PC-3 (cell line): ENCODE measurements around the gene MAP1LC3B. TPM values are rescaled to one million over a fixed set of nuclear protein-coding genes. Genes with fewer than 3 reads are reported as not detected.

Experiments
- ATAC-seq: fragments of 200-7000 bp; cut with Tn5 transposase; 2 replicates; pipeline ENCODE4 v1.9.1; 2020; ENCODE audit warnings: mild to moderate bottlenecking, moderate library complexity
- BruUV-seq: library from RNA; stranded (reverse); fragments of 400-500 nt; replicated peaks from 2 replicates; lab custom pipeline; 2021; lab: Mats Ljungman, UMichigan
- CTCF ChIA-PET: fragments of 300-600 bp; sonication (Branson Sonifier 250); formaldehyde crosslinking; loops from one replicate; lab custom pipeline; 2022; ENCODE audit warnings: antibody characterized with exemption; lab: Charles Lee
- POLR2A ChIA-PET: fragments of 300-600 bp; sonication (Branson Sonifier 250); formaldehyde crosslinking; loops from one replicate; lab custom pipeline; 2022; ENCODE audit warnings: antibody characterized with exemption; ENCODE audit not compliant: unreplicated experiment; lab: Charles Lee
- DNase-seq: peaks from one replicate; pipeline ENCODE4 v3.0.0-alpha.2; 2015
- H2AFZ ChIP-seq: fragments of 300-600 bp; sonication (generic); 2 replicates; pipeline ENCODE4 v1.6.0; 2016; ENCODE audit warnings: antibody characterized with exemption, low read length
- H3F3A ChIP-seq: fragments of 300-600 bp; sonication (generic); one replicate; pipeline ENCODE4 v1.6.0; 2017; ENCODE audit warnings: antibody characterized with exemption, low read length, control low read depth, mild to moderate bottlenecking; ENCODE audit not compliant: unreplicated experiment
- H3K27ac ChIP-seq: fragments of 300-600 bp; sonication (generic); 2 replicates; pipeline ENCODE4 v1.5.1; 2016; ENCODE audit warnings: mild to moderate bottlenecking, low read length
- H3K27me3 ChIP-seq: fragments of 300-600 bp; sonication (generic); 2 replicates; pipeline ENCODE4 v1.6.1; 2016; ENCODE audit warnings: low read length, mixed read lengths
- H3K36me3 ChIP-seq: fragments of 300-600 bp; sonication (generic); 2 replicates; pipeline ENCODE4 v1.6.1; 2016; ENCODE audit warnings: low read depth, mixed run types, low read length, mixed read lengths
- H3K4me1 ChIP-seq: fragments of 300-600 bp; sonication (generic); 2 replicates; pipeline ENCODE4 v1.5.1; 2016; ENCODE audit warnings: low read length; ENCODE audit not compliant: insufficient read depth
- H3K4me2 ChIP-seq: fragments of 300-600 bp; sonication (generic); 2 replicates; pipeline ENCODE4 v1.6.0; 2016; ENCODE audit warnings: low read length
- H3K4me3 ChIP-seq: fragments of 300-600 bp; sonication (generic); 2 replicates; pipeline ENCODE4 v1.5.1; 2016; ENCODE audit warnings: mild to moderate bottlenecking, low read length, mixed read lengths
- H3K79me2 ChIP-seq: fragments of 300-600 bp; sonication (generic); 2 replicates; pipeline ENCODE4 v1.6.1; 2017; ENCODE audit warnings: low read length, mixed read lengths
- H3K9ac ChIP-seq: fragments of 300-600 bp; sonication (generic); 2 replicates; pipeline ENCODE4 v1.6.0; 2016; ENCODE audit warnings: mild to moderate bottlenecking, low read length
- H3K9me2 ChIP-seq: fragments of 300-600 bp; sonication (generic); replicated peaks from 2 replicates; pipeline ENCODE4 v1.6.1; 2016; ENCODE audit warnings: mixed run types, low read length, mixed read lengths
- H3K9me3 ChIP-seq: fragments of 300-600 bp; sonication (generic); 2 replicates; pipeline ENCODE4 v1.6.1; 2016; ENCODE audit warnings: low read length, mixed read lengths
- H4K20me1 ChIP-seq: fragments of 300-600 bp; sonication (generic); 2 replicates; pipeline ENCODE4 v1.6.1; 2016; ENCODE audit warnings: low read length, mixed read lengths
- CTCF ChIP-seq: fragments of 300-600 bp; sonication (generic); conservative IDR thresholded peaks from 2 replicates; pipeline ENCODE4 v1.5.1; 2017; ENCODE audit warnings: antibody characterized with exemption, low read depth, mild to moderate bottlenecking, low read length
- EZH2 ChIP-seq: fragments of 300-600 bp; sonication (generic); IDR thresholded peaks from one replicate; pipeline ENCODE4 v1.6.1; 2017; ENCODE audit warnings: antibody characterized with exemption, mild to moderate bottlenecking, low read length; ENCODE audit not compliant: unreplicated experiment
- EZH2phosphoT487 ChIP-seq: fragments of 300-600 bp; sonication (generic); IDR thresholded peaks from 2 replicates; pipeline ENCODE4 v1.6.1; 2018; ENCODE audit warnings: mild to moderate bottlenecking, antibody characterized with exemption, low read length, borderline replicate concordance
- intact Hi-C: fragments of 100-400 bp; cut with micrococcal nuclease; formaldehyde crosslinking; loops from 2 replicates; pipeline ENCODE4 v1.9.0; 2023
- total RNA-seq: library from RNA; depleted of rRNA; stranded (reverse); fragments of >200 nt; gene quantifications from 2 replicates; pipeline ENCODE4 v1.2.3, GENCODE V29; 2014

The MAP1LC3B gene
- total RNA-seq, 1 experiment from 2014 or later, result 11.9 TPM

- Histone ChIP-seq H3K4me3 (no peak overlapping the region), H2AFZ (no peak overlapping the region), H3K36me3 (no peaks in the 10 kb centered on the region), H3F3A (no peaks in the 10 kb centered on the region), H3K9me2 (no peaks in the 10 kb centered on the region), H3K4me2 (no peak overlapping the region), H3K9ac (no peak overlapping the region), H3K4me1 (no peaks in the 10 kb centered on the region), H3K9me3 (no peaks in the 10 kb centered on the region), H3K79me2 (no peaks in the 10 kb centered on the region), H4K20me1 (no peaks in the 10 kb centered on the region), H3K27ac (no peak overlapping the region), H3K27me3 (no peaks in the 10 kb centered on the region)
- no peak for TF ChIP-seq CTCF
- TF ChIP-seq EZH2, result no peak
- no peak for TF ChIP-seq EZH2phosphoT487
- POLR2A ChIA-PET, result no interaction called here
- ATAC-seq, result peak; percentile 78
- intact Hi-C loops, result loop anchor here (5.0 to 10.0 kb wide), 3 partner anchors 46 to 219 kb away; partner anchors contain the start of gene ZCCHC14
- peak; percentile 25 for DNase-seq
- no TSS peak for BruUV-seq
- CTCF ChIA-PET, result no interaction called here
Observed at GRCh38 chr16:87418644-87419043, 26.5 kb downstream of the MAP1LC3B start.

GRCh38 chr16:87420026-87421002 is 28.2 kb downstream of the MAP1LC3B start:
- Histone ChIP-seq H3K9me2 (no peaks in the 10 kb centered on the region), H3K27ac (no peak overlapping the region), H4K20me1 (no peaks in the 10 kb centered on the region), H3K4me3 (no peak overlapping the region), H2AFZ (no peak overlapping the region), H3K79me2 (no peaks in the 10 kb centered on the region), H3F3A (no peaks in the 10 kb centered on the region), H3K4me1 (no peaks in the 10 kb centered on the region), H3K27me3 (no peaks in the 10 kb centered on the region), H3K36me3 (no peaks in the 10 kb centered on the region), H3K4me2 (no peak overlapping the region), H3K9ac (no peak overlapping the region), H3K9me3 (no peaks in the 10 kb centered on the region)
- TF ChIP-seq EZH2, result no peak
- TF ChIP-seq CTCF, result peak; percentile 53
- intact Hi-C loops, result no loop called here
- CTCF ChIA-PET, result no interaction called here
- POLR2A ChIA-PET, result no interaction called here
- no peak for ATAC-seq
- DNase-seq, result no peak
- BruUV-seq, result no TSS peak
